Spinal cord (tissue), 10 donors: ENCODE measurements around the gene HOXB1. TPM values are rescaled to one million over a fixed set of nuclear protein-coding genes. Genes with fewer than 3 reads are reported as not detected.
"Not testable (repeated sequence)": the region's sequence is repeated elsewhere in the genome, so short reads cannot be mapped to it uniquely, and the experiment has no call there.

Experiments
- DNase-seq, 6 donors: peaks; one replicate each; pipeline versions ENCODE4 v3.0.0 to v3.0.0-alpha.2; 2013 to 2015; ENCODE audit warnings: low spot score in 6 of 6, low read depth in 4 of 6
- H3K27ac ChIP-seq: one replicate; pipeline ENCODE4 v1.5.1; 2013; ENCODE audit warnings: low read depth, low read length, control low read depth
- H3K27me3 ChIP-seq: one replicate; pipeline ENCODE4 v1.6.1; 2013; ENCODE audit warnings: low read length; ENCODE audit not compliant: control insufficient read depth, insufficient read depth
- H3K36me3 ChIP-seq: one replicate; pipeline ENCODE4 v1.6.1; 2013; ENCODE audit warnings: low read length; ENCODE audit not compliant: control insufficient read depth, insufficient read depth
- H3K4me1 ChIP-seq: one replicate; pipeline ENCODE4 v1.6.1; 2013; ENCODE audit warnings: low read length; ENCODE audit not compliant: control insufficient read depth, insufficient read depth
- H3K4me3 ChIP-seq: one replicate; pipeline ENCODE4 v1.5.1; 2013; ENCODE audit warnings: low read depth, low read length, control low read depth
- H3K9me3 ChIP-seq: one replicate; pipeline ENCODE4 v1.6.1; 2013; ENCODE audit warnings: low read length; ENCODE audit not compliant: control insufficient read depth, insufficient read depth
- WGBS: methylation state at CpG from one replicate; pipeline ENCODE4 v1.1.5; 2013; ENCODE audit warnings: missing lambda C conversion rate; ENCODE audit not compliant: insufficient coverage; 5-methylcytosine and 5-hydroxymethylcytosine counted together
- polyA plus RNA-seq, 2 donors: library from polyadenylated mRNA; unstranded; fragments of 120-200 nt; gene quantifications; one replicate each; pipeline ENCODE4 v1.2.1, GENCODE V29; 2013; ENCODE audit not compliant: insufficient read length in 2 of 2
- total RNA-seq, 2 donors: library from RNA; depleted of rRNA in 1 of 2; stranded (reverse); fragments of 120-200 nt in 1 of 2; fragments of >200 nt in 1 of 2; gene quantifications; one replicate each; pipeline versions ENCODE4 v1.2.3 to v1.2.4, GENCODE V29; 2013 to 2014
- donor health status: healthy.

HOXB1 gene
- total and polyA plus RNA-seq, 4 donors, result 0.16 to 0.32 (median 0.20) TPM; not detected in 1

DNA sequence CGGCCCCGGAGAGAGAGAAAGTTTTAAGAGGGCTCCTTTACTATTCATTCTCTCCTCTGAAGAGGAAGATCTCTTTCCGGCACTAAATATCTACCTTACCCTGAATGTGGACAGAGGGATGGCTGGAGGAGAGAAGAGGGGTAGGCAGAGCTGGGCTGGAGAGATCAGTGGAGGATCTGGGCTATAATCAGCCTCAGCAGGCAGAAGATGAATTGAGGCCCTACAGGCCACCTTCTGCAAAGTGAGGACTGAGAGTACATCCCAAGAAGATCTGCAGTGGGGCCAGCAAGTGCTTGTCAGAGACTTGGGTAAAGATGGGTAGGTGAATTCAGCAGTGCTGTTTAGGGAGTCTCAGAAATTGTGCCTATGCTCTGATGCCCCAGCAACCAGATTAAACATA lies 6.5 kb upstream of the HOXB1 start:
- no peaks in the 10 kb centered on the region for H3K9me3 ChIP-seq
- peaks cover 5% of the 10 kb centered on the region for H3K36me3 ChIP-seq
- H3K27ac ChIP-seq, result no peak overlapping the region
- peaks cover 12% of the 10 kb centered on the region for H3K4me1 ChIP-seq
- no peak for DNase-seq
- H3K4me3 ChIP-seq, result no peak overlapping the region
- H3K27me3 ChIP-seq, result no peaks in the 10 kb centered on the region
- WGBS, result no CpG with 5 or more reads among the region's 3 CpGs

DNA sequence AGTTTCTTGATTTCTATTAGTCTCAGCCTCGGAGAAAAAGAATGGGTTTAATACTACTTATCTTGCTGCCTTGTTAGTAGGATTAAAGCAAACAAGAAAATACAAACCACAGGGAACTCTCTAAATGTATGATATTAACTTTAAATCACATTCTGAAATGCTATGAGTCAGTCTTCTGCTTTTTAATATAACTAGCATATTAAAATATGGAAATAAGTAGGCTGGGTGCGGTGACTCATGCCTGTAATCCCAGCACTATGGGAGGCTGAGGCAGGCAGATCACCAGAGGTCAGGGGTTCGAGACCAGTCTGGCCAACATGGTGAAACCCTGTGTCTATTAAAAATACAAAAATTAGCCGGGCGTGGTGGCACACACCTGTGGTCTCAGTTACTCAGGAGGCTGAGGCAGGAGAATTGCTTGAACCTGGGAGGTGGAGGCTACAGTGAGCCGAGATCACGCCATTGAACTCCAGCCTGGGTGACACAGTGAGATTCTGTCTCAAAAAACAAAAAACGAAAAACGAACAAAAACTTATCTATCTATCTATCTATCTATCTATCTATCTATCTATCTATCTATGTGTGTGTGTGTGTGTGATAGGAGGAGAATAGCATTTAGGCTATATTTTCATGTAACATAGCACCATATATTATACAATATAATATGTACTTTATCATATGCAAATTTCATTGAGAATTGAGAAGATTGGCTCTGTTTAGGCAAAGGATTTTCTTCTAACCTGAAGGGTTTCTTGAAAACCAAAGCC lies 5.2 kb upstream of the HOXB1 start:
- H3K4me3 ChIP-seq, DNase-seq, H3K27ac ChIP-seq, H3K36me3 ChIP-seq, H3K9me3 ChIP-seq, H3K27me3 ChIP-seq: not testable (repeated sequence)
- H3K4me1 ChIP-seq, result peaks cover 11% of the 10 kb centered on the region
- 92% methylated on average over 2 of the region's 9 CpGs for WGBS

DNA sequence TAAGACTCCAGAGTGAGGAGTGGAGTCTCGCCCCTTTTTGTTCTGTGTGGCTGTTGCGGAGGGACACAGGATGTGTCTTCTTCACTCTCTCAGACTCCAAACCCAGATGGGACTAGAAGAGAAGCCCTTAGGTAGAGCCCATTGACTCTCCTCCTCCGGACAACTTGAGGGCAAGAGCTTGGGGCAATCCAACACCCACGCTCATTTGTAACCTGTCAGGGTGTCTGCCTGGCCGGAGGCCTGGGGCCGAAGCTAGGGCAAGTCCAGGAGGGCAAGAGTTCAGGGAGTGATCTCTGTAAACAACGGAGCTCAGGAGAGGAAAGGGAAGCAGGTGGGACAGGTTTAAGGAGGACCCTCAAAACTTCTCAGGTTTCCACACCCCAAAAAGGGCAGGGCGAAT lies 1.4 kb upstream of the HOXB1 start:
- Histone ChIP-seq H3K36me3 (peaks cover 4% of the 10 kb centered on the region), H3K4me3 (no peak overlapping the region), H3K9me3 (no peaks in the 10 kb centered on the region), H3K4me1 (peaks cover 7% of the 10 kb centered on the region), H3K27me3 (no peaks in the 10 kb centered on the region), H3K27ac (no peak overlapping the region)
- DNase-seq, result no peak
- WGBS, result 77% methylated on average over 6 of the region's 8 CpGs

DNA sequence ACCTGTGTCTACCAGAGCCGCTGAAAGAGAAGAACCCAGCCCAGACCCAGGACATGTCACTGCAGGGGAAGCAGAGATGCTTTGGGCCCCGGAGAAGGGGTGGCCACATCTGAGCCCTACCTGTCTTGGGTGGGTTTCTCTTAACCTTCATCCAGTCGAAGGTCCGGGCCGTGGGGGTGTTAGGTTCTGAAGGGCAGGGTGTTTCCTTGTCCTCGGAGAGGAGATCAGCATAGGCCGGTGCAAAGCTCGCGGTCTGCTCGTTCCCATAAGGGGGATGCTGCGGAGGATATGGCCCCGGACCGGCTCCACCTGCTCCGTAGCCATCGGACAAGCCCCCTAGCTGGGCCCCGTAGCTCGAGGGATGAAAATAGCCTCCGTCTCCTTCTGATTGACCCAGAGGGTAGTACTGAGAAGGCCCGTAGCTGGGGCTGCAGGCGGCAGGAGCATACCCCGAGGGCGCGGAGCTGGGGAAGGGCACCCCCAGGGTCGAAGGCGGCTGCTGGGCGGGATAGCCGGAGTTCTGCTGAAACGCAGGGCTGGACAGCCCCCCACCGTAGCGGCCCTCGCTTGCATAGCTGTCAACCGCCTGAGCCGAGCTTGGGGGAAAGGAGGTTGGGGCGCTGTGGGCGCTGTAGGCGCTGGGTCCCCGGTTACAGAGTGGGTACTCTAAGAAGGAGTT lies 464 bp downstream of the HOXB1 start:
- H3K27me3 ChIP-seq, result peaks cover 9% of the 10 kb centered on the region
- H3K4me3 ChIP-seq, result no peak overlapping the region
- DNase-seq, result no peak
- WGBS, result 57% methylated on average over 37 of the region's 37 CpGs
- H3K4me1 ChIP-seq, result peaks cover 16% of the 10 kb centered on the region
- H3K36me3 ChIP-seq, result peaks cover 4% of the 10 kb centered on the region
- H3K27ac ChIP-seq, result no peak overlapping the region
- no peaks in the 10 kb centered on the region for H3K9me3 ChIP-seq

DNA sequence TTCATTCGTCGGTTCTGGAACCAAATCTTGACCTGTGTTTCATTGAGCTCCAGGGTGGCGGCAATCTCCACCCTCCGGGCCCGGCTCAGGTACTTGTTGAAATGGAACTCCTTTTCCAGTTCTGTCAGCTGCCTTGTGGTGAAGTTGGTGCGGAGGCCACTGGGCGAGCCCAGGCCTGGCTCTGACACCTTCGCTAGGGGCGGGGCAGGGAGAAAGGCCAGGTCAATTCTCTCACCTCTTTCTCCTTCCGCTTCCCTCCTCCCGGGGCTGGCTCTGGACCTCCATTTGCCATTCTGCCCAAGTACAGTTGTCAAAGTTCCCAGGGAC lies 1.2 kb downstream of the HOXB1 start:
- DNase-seq, result no peak
- Histone ChIP-seq H3K27me3 (peaks cover 9% of the 10 kb centered on the region), H3K27ac (no peak overlapping the region), H3K4me3 (no peak overlapping the region), H3K36me3 (peaks cover 4% of the 10 kb centered on the region), H3K9me3 (no peaks in the 10 kb centered on the region), H3K4me1 (peaks cover 16% of the 10 kb centered on the region)
- WGBS, result 82% methylated on average over 11 of the region's 11 CpGs

DNA sequence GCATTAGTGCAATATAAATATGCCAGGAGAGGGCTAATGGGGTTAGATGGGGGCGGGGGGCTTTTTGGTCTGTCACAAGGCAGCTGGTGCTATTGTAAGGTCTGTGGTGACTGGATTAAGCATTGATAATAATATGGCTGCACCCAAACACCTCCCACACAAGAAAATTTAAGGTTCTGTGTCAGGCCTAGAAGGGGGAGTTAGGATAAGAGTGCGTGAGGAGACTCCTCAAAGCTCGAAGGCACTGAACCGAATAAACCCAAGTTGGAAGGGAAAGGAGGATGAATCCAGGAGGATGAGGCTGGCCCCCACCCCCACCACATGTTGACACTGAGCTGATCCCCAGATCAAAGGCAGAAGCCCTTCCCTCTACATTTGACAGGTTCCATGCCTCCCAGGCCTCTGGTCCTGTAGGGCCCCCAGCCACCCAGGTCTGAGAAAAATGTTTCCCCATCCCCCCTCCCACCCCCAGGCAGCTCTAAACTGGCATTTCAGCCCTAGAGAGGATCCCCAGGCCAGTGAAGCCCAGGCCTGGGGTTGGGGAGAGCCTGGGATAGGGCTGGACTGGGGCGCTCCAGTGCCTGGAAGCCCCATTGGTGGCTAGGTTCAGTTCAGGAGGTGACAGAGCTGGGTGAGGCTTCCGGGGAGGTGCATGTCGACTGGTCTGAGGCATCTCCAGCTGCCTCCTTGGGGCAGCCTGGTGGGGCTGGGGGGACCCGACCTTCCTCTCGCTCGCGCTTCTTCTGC lies 1.7 kb downstream of the HOXB1 start:
- Histone ChIP-seq H3K36me3 (peaks cover 4% of the 10 kb centered on the region), H3K4me3 (no peak overlapping the region), H3K4me1 (peaks cover 16% of the 10 kb centered on the region), H3K9me3 (no peaks in the 10 kb centered on the region), H3K27me3 (peaks cover 9% of the 10 kb centered on the region), H3K27ac (no peak overlapping the region)
- 70% methylated on average over 9 of the region's 11 CpGs for WGBS
- no peak for DNase-seq

DNA sequence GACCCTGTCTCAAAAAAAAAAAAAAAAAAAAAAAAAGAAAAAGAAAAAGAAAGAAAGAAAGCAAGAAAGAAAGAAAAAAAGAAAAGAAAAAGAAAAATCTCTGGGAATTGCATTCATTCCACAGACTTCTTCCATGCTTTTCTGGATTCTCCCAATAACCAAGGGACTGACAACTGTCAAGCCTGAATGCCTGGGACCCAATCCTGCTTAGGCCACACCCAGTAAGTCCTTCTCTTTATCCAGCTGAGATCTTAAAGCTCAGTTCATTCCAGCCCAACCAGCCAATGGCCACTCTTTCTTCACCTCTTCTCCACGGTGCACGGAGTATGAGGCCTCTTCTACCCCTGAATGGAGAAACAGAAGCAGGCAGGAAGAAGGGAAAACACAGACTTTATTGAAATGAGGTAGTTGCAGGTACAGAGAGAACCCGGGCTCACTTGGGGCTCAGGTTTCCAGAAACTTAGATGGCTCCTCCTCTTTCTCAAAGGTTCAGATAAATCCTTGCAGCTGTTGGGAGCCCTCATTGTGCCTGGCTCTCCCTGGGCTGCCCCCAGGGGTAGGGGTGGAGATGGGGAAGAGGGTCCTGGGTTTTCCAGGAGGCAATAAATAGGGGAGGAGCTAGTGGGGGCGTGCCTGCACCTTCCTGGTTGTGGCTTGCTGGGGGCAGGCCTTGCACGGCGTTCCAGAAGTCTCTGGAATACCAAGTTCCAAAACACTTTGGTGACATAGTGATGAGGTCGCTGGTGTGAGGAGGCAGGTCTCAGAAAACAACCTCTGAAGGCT lies 2.5 kb downstream of the HOXB1 start:
- H3K4me3 ChIP-seq, result no peak overlapping the region
- DNase-seq, result no peak
- H3K36me3 ChIP-seq, result peaks cover 4% of the 10 kb centered on the region
- H3K4me1 ChIP-seq, result peaks cover 16% of the 10 kb centered on the region
- H3K27ac ChIP-seq, result no peak overlapping the region
- H3K9me3 ChIP-seq, result no peaks in the 10 kb centered on the region
- WGBS, result 54% methylated on average over 5 of the region's 7 CpGs
- H3K27me3 ChIP-seq, result peaks cover 9% of the 10 kb centered on the region

DNA sequence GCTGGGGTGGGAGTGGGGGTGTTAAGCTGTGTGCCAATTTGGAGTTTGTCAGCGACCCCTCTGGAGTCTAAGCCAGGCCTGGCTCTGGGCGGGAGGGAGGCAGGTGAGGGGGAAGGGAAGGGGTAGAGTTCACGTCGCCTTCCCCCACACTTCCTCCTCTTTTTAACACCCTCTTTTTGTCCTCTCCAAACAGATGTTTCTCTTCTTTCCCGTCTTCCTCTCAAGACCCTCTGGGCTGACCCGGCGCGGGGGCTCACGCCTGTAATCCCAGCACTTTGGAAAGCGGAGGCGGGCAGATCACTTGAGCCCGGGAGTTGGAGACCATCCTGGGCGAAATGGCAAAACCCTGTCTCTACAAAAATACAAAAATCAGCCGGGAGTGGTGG lies 3.3 kb downstream of the HOXB1 start:
- Histone ChIP-seq H3K27ac (no peak overlapping the region), H3K9me3 (no peaks in the 10 kb centered on the region), H3K4me1 (peaks cover 19% of the 10 kb centered on the region), H3K4me3 (no peak overlapping the region), H3K27me3 (peaks cover 9% of the 10 kb centered on the region), H3K36me3 (peaks cover 4% of the 10 kb centered on the region)
- no peak for DNase-seq
- 74% methylated on average over 5 of the region's 14 CpGs for whole genome bisulfite sequencing
